Epithelial cell of proximal tubule (primary cell): ENCODE results near the gene MAZ. TPM values are rescaled to one million over a fixed set of nuclear protein-coding genes. Genes with fewer than 3 reads are reported as not detected.
A peak's percentile ranks its signal among the peaks of the same experiment; 100 is the strongest.

Source experiments
- DNase-seq: peaks from one replicate; pipeline ENCODE4 v3.0.0-alpha.2; 2011; ENCODE audit warnings: low read depth
- H3K4me3 ChIP-seq: 2 replicates; pipeline ENCODE4 v1.5.1; 2011; ENCODE audit warnings: low read depth, mild to moderate bottlenecking, low read length
- CTCF ChIP-seq: conservative IDR thresholded peaks from 2 replicates; pipeline ENCODE4 v1.5.1; 2012; ENCODE audit warnings: low read depth, mild to moderate bottlenecking, low read length
- total RNA-seq: library from RNA; depleted of rRNA; stranded (reverse); fragments of >200 nt; gene quantifications from 2 replicates; pipeline ENCODE4 v1.2.3, GENCODE V29; 2015

MAZ gene
- total RNA-seq, 1 donor from 2014 or later, result 174 TPM

DNA sequence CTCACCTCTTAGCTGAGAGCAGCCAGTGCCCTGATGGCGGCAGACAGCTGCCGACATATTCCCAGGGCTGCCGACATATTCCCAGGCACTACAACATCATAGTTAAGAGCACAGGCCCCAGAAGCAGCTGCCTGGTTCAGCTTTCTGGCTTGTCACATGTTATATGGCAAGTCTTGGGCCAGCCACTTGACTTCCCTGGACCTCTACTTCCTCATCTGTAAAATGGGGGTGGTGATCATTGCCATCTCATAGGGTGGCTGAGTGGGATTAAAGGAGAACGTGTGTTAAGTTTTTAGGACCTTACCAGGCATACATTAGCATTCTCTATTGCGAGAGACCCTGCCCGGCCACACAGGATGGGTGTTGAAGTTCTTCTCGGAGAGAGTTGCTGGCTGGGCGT is 37.6 kb downstream of the MAZ start:
- TF ChIP-seq CTCF, result no peak
- no peak for DNase-seq
- H3K4me3 ChIP-seq, result no peak overlapping the region

- no peak for DNase-seq
Observed at GRCh38 chr16:29844575-29845331, 38.4 kb downstream of the MAZ start.

GRCh38 chr16:29845656-29846055 is 39.3 kb downstream of the MAZ start:
- TF ChIP-seq CTCF, result no peak
- DNase-seq, result no peak
- no peak overlapping the region for H3K4me3 ChIP-seq

More at GRCh38 chr16:29844575-29845331, 38.4 kb downstream of the MAZ start:
- no peak overlapping the region for H3K4me3 ChIP-seq
- TF ChIP-seq CTCF, result no peak

- DNase-seq, result no peak
- H3K4me3 ChIP-seq, result no peak overlapping the region
- peak; percentile 92 for TF ChIP-seq CTCF
Observed at GRCh38 chr16:29848420-29849297, 42.3 kb downstream of the MAZ start.

GRCh38 chr16:29849505-29849904 is 43.2 kb downstream of the MAZ start:
- no peak for TF ChIP-seq CTCF
- no peak for DNase-seq
- H3K4me3 ChIP-seq, result no peak overlapping the region

- no peak overlapping the region for H3K4me3 ChIP-seq
- no peak for TF ChIP-seq CTCF
- DNase-seq, result no peak
Observed at GRCh38 chr16:29850998-29851397, 44.7 kb downstream of the MAZ start.
